Measurements from ENCODE around the gene RNH1.

DNA sequence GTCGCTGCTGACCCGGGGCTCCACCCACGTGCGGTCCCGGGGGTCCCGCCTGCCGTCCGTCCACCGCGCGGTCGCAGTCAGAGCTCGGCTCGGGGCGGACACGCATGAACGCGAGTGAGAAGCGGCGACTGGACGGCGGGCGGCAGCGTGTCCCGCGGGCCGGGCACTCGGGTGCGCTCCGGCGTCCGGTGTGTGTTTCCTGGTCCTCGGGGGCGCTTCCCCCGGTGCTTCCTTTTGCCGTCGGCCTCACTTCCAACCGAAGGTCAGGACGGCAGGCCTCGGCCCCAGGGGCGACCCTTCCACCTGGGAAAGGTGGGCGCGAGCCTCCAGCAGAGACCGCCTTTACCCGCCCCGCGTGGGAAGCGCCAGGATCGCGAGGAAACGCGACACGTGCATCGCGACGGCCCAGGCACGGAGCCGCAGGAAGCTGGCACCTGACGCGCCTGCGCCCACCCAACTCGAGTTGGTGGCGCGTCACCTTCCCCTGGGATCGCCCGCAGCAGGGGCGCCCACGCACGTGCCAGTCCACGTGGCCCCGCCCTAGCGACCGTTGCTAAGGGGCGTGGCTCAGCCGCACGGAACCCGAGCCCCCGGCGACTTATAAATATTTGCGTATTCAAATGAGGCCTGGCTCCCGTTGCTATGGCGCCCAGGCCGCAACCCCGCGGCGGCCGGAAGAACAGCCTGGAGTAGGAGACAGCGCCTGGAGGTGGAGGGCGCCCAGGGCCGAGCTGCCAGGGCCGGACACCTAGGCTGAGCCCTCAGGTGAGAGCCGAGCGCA lies 30.0 kb upstream of the RNH1 start, which contains the start of gene LRRC56:
- TF ChIP-seq, protein P1, sequence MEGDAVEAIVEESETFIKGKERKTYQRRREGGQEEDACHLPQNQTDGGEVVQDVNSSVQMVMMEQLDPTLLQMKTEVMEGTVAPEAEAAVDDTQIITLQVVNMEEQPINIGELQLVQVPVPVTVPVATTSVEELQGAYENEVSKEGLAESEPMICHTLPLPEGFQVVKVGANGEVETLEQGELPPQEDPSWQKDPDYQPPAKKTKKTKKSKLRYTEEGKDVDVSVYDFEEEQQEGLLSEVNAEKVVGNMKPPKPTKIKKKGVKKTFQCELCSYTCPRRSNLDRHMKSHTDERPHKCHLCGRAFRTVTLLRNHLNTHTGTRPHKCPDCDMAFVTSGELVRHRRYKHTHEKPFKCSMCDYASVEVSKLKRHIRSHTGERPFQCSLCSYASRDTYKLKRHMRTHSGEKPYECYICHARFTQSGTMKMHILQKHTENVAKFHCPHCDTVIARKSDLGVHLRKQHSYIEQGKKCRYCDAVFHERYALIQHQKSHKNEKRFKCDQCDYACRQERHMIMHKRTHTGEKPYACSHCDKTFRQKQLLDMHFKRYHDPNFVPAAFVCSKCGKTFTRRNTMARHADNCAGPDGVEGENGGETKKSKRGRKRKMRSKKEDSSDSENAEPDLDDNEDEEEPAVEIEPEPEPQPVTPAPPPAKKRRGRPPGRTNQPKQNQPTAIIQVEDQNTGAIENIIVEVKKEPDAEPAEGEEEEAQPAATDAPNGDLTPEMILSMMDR (IDR thresholded peaks at IDR 0.05; ENCODE audit: insufficient read depth, low read length, poor library complexity, severe bottlenecking): no peak
- no peak for TF ChIP-seq EZH2phosphoT487 (conservative IDR thresholded peaks at IDR 0.05; ENCODE audit: low read length)
